ENCODE results near the gene MX2. TPM values are rescaled to one million over a fixed set of nuclear protein-coding genes. Genes with fewer than 3 reads are reported as not detected.
"Not testable (repeated sequence)": the region's sequence is repeated elsewhere in the genome, so short reads cannot be mapped to it uniquely, and the experiment has no call there.

MX2 gene
- total RNA-seq, 4 donors from 2014 or later: 13.7 to 39.6 (median 16.3) TPM

- Histone ChIP-seq H3K4me3 (no peak overlapping the region), H3K9me3 (no peaks in the 10 kb centered on the region), H3K27me3 (no peaks in the 10 kb centered on the region), H3K27ac (peak overlapping the region in 3 of 4 donors; percentile 89 to 93 (median 91)), H3K36me3 (no peaks in the 10 kb centered on the region), H3K4me1 (peaks cover 0 to 41% (median 6%) of the 10 kb centered on the region in 4 donors)
- peak in 1 of 3 donors; percentile 48 for DNase-seq
- TF ChIP-seq POLR2A (IDR thresholded peaks at IDR 0.05) (no peak), CTCF (IDR thresholded peaks at IDR 0.05) (no peak)
Measured at GRCh38 chr21:41359286-41359685, 2.5 kb upstream of the MX2 start.

DNA sequence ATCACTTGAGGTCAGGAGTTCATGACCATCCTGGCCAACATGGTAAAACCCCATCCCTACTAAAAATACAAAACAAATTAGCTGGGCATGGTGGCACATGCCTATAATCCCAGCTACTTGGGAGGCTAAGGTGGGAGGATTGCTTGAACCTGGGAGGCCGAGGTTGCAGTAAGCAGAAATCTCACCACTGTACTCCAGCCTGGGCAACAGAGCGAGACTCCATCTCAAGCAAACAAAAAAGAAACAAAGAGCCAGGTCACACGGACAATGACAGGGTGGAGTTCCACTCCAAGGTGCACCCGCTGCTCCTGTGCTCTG lies 2.1 kb upstream of the MX2 start:
- H3K9me3 ChIP-seq, H3K4me3 ChIP-seq, H3K36me3 ChIP-seq, DNase-seq, H3K27me3 ChIP-seq: not testable (repeated sequence)
- H3K27ac ChIP-seq: peak overlapping the region in 3 of 4 donors; percentile 89 to 93 (median 91)
- H3K4me1 ChIP-seq: peaks cover 0 to 45% (median 6%) of the 10 kb centered on the region in 4 donors

- TF ChIP-seq POLR2A (IDR thresholded peaks at IDR 0.05) (no peak), CTCF (IDR thresholded peaks at IDR 0.05) (peak in 4 of 6 experiments; percentile 27 to 74 (median 66))
- DNase-seq: peak; percentile 22 to 89 (median 82)
- H3K36me3 ChIP-seq: no peaks in the 10 kb centered on the region
- H3K4me1 ChIP-seq: peaks cover 0 to 46% (median 6%) of the 10 kb centered on the region in 4 donors
- H3K9me3 ChIP-seq: no peaks in the 10 kb centered on the region
- no peak overlapping the region for H3K4me3 ChIP-seq
- H3K27me3 ChIP-seq: no peaks in the 10 kb centered on the region
- peak overlapping the region; percentile 89 to 93 (median 92) for H3K27ac ChIP-seq
Measured at GRCh38 chr21:41360072-41360821, 1.6 kb upstream of the MX2 start.

- Histone ChIP-seq H3K27ac (peak overlapping the region; percentile 89 to 93 (median 92)), H3K4me3 (peak overlapping the region; percentile 40 to 48 (median 44))
Measured at GRCh38 chr21:41361053-41361785, 608 bp upstream of the MX2 start.

GRCh38 chr21:41362605-41363369 lies 960 bp downstream of the MX2 start:
- Histone ChIP-seq H3K4me1 (peaks cover 3 to 55% (median 10%) of the 10 kb centered on the region in 4 donors), H3K27ac (peak overlapping the region; percentile 89 to 93 (median 92)), H3K36me3 (no peaks in the 10 kb centered on the region), H3K4me3 (peak overlapping the region; percentile 40 to 48 (median 44)), H3K9me3 (no peaks in the 10 kb centered on the region), H3K27me3 (no peaks in the 10 kb centered on the region)
- TF ChIP-seq CTCF (IDR thresholded peaks at IDR 0.05): no peak
- TF ChIP-seq POLR2A (IDR thresholded peaks at IDR 0.05): no peak
- peak in 1 of 3 donors; percentile 52 for DNase-seq

More at GRCh38 chr21:41361053-41361785, 608 bp upstream of the MX2 start:
- Histone ChIP-seq H3K9me3 (no peaks in the 10 kb centered on the region), H3K27me3 (no peaks in the 10 kb centered on the region), H3K4me1 (peaks cover 0 to 46% (median 6%) of the 10 kb centered on the region in 4 donors), H3K36me3 (no peaks in the 10 kb centered on the region)
- TF ChIP-seq CTCF (IDR thresholded peaks at IDR 0.05): no peak
- peak; percentile 4 to 28 for TF ChIP-seq POLR2A (IDR thresholded peaks at IDR 0.05)
- peak in 2 of 3 donors; percentile 72 to 78 for DNase-seq

Measured in Peyer's patch (tissue), 4 donors.